GM10847 (cell line): ENCODE data around the gene FAM117B.

Experiments used
- POLR2A ChIP-seq: IDR thresholded peaks from 2 replicates; pipeline ENCODE4 v1.6.1; 2011; ENCODE audit not compliant: insufficient read length; ENCODE audit errors: extremely low read depth

Gene FAM117B

DNA sequence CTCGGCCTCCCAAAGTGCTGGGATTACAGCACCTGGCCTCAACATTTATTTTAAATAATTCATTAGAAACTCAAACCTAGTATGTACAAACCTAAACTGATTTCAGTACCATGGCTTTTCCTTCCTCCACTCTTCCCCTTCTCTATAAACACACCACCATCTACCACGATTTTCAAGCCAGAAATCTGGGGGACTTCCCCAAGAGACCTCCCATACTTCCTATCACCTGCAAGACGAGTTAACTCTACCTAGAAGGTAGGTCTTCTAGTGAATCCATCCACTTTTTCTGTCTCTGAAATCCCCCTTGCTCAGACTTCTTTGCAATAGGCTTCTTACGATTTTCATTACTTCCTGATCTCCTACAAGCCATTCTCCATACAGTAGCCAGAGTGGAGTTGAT, 7.7 kb upstream of the FAM117B start:
- TF ChIP-seq POLR2A: no peak

DNA sequence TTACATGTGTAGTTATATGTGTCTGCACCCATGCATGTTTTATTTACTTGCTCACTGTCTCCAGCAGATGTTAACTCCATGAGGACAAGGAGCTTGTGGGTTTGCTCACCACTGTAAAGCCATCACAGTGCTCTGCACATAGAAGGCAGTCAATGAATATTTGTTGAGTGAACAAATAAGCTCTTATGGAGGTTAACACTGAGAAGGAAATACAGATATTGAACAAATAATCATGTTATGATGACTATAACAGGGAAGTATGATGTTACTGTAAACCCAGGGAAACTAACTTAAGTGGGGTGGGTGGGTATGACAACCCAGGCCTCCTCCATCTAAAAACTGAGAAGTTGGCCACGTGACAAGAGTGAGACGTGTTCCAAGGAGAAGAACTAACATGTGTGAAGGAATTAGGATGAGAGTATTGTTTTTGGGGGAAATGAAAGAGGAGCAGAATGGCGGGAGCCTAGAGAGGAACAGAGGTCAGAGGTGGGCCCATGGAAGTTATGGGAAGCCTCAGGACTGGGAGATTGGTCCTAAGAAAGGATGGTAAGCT, 6.0 kb upstream of the FAM117B start:
- no peak for TF ChIP-seq POLR2A

DNA sequence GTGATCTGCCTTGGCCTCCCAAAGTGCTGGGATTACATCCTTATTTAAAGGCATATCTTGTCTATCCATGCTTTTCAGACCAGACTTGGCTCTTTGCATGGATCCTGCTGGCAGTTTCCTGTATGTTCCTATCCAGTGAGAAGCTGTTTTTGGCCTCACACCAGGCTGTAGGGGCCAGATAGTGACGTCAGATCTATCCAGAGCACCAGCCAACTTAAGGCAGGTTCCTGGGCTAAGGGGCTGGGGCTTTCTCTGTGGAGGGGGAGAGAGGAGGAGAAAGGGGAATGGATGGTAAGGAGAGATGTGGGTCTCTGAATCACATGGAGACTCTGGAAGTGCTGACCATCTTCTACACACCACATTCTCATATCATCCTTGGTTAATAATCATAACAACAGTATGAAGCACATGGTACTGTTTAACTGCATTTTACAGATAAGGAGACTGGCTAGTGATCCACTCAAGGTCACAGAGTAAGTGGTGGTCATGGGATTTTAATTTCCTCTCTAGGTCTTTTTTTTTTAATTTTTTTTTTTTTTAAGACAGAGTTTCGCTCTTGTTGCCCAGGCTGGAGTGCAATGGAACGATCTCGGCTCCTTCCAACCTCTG, 2.0 kb upstream of the FAM117B start:
- TF ChIP-seq POLR2A: no peak

DNA sequence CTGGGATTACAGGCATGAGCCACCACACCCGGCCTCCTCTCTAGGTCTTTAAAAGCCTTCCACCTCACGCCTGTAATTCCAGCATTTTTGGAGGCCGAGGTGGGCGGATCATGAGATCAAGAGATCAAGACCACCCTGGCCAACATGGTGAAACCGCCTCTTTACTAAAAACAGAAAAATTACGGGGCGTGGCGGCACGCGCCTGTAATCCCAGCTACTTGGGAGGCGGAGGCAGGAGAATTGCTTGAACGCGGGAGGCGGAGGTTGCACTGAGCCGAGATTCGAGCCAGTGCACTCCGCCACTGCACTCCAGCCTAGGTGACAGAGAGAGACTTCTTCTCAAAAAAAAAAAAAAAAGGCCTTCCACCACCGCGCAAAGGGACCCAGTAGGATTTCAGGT, 1.3 kb upstream of the FAM117B start:
- TF ChIP-seq POLR2A: no peak

DNA sequence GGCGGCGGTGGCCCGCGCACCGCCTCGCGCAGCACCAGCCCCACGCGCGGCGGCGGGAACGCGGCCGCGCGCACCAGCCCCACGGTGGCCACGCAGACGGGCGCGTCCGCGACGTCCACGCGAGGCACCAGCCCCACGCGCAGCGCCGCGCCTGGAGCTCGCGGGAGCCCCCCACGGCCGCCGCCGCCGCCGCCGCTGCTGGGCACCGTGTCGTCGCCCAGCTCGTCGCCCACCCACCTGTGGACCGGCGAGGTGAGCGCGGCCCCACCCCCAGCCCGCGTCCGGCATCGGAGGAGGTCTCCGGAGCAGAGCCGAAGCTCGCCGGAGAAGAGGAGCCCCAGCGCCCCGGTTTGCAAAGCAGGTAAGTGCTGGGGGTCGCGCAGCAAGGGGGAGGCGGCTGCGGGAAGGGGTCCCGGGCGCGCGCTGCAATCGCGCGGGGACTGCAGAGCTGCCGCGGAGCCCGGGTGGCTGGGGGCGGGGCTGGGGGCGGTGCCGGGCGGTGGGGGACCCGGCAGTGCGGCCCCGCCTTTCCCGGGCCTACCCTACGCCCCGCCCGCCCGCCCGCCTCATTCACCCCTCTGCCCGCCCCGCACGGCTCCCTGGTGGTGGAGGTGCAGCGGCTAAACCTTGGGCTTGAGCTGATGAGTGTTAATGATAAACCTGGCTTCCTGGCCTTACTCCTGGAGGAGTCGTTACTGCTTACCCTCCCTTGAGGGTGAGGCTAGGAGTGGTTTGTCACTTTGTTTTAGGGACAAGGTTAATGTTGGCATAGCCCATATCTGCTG, 851 bp downstream of the FAM117B start:
- TF ChIP-seq POLR2A: peak; percentile 17

DNA sequence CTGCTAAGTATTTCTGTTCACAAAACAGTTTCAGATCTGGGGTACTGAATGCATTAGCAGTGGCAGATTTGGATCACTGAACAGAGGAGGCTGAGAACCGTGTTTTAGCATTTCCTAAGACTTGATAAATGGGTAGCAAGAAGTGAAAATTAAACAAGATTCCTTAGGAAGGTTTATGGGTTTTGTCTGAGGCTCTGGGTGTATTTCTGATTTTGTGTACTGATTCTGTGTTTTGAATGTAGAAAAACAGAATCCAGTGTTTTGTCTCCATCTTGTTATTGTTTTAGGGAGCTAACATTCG, 1.4 kb downstream of the FAM117B start:
- TF ChIP-seq POLR2A: no peak

DNA sequence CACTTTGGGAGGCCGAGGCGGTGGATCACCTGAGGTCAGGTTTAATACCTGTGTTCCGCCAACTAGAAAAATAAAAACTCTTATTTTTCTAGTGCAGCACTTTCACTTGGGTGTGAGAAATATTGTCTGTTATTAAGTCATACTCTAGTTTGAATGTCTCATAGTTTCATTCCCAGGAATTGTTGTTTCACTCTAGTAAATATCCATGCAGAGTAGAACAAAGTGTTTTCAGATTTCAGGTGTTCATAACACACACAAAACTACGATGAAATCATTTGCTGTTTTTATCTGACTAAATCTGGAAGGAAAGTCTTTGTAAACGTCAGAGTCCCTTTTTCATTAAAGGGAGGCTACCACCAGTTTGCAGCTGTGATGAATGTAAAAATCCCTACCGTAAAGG, 4.0 kb downstream of the FAM117B start:
- no peak for TF ChIP-seq POLR2A

DNA sequence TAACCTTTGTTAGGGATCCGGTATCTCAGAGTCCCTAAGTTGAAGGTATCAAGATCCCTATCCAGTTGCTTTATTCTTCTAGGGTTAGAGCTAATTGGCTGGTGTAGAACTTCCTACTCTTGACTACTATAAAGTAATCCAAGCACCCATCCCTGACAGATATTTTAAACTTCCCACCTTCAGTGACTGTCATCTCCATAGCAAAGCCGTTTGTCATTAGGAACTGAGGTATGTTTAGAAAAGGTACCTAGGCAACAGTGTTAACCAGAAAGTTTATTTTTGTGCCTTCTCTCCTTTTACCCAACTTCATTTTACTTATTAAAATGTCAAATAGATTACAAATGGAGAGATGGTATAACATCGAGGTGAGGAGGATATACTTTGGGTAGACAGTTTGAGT, 4.5 kb downstream of the FAM117B start:
- no peak for TF ChIP-seq POLR2A

DNA sequence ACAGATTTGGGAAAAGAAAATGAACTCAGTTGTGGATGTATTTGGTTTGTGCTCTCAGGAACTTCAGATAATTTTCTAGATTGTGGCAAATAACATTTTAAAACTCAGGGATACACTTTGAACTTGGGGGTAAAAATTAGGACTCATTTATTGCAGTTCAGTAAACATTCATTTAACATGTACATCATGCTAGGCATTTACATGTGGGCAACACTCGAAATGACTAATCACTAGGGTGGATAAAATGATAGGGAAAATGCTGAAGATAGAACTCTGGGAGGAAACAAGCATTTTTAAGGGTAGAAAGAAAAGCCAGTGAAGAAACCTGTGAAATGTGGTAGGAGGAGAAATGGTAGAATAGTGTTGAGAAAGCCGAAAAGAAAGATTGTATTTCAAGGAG, 7.8 kb downstream of the FAM117B start:
- no peak for TF ChIP-seq POLR2A

DNA sequence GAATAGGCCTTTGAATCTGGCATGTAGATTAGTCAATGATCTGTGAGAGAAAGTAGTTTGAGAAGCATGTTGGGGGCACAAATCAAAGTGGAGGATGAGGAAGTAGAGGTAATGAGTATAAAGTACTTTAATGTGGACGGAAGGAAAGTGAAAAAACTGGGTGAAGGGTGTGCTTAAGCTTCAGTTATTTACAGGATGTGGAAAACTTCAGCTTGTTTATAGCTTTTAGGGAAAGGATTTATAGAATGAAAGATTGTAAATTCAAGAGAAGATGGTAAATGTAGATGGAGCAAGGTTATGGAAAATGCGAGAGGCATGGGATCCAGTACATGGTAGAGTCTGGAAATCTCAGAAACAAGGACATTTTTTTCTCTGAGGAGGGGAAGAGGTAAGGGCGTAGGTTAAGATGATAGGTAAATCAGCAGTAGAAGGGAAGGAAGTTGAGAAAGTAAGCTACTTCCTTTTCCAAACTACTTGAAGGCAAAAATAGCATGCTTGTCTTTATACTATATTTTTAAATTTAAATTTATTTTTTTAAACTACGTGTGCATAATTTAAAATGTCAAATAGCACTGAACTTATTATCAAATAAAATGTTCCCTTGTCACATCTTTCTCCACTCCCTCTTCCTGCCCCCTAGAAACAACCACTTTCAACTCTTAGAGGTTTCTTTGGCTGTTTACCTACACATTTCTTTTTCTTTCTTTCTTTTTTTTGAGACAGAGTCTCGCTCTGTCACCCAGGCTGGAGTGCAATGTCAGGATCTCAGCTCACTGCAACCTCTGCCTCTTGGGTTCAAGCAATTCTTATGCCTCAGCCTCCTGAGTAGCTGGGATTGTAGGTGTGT, 8.5 kb downstream of the FAM117B start:
- no peak for TF ChIP-seq POLR2A

DNA sequence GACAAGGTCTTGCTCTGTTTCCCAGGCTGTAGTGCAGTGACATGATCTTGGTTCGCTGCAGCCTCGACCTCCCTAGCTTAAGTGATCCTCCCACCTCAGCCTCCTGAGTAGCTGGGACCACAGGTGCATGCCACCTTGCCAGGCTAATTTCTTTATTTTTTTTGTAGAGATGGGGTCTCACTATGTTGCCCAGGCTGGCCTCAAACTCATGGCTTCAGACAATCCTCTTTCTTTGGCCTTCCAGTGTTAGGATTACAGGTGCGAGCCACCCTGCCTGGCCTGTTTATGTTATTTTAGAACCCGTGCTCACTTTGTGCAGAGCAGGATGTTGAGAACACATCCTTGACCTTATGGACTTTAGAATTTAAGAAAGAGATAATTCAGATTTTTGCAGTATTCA, 17.4 kb downstream of the FAM117B start:
- TF ChIP-seq POLR2A: no peak

DNA sequence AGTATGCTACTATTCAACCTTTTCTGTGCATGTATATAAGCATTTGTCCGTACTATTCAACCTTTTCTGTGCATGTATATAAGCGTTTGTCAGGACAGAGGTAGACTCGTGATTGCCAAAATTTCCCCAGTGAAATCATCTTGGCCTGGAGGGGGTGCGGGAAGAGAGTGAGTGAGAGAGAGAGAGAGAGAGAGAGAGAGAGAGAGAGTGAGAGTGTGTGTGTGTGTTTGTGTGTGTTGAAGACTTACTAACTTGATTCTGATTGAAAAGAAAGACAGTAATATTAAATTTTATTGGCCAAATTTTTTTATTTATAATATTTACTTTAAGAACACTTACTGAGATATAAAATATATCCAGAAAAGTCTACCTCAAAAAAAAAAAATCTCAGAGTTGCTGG, 19.1 kb downstream of the FAM117B start:
- no peak for TF ChIP-seq POLR2A

DNA sequence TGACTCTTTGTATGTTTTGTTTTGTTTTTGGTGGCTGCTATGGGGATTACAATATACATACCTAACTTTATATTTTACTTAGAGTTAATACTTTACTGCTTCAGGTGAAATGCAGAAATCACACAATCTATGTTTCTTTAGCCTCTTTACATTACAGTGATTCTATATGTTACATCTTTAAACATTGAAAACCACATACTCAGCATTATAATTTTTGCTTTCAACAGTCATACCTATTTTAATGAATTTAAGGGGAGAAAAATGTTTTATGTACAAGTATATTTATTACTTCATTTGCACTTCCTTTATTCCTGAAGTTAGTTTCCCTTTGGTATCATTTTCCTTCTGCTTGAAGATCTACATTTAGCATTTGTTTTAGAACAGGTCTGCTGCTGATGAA, 23.1 kb downstream of the FAM117B start:
- no peak for TF ChIP-seq POLR2A

DNA sequence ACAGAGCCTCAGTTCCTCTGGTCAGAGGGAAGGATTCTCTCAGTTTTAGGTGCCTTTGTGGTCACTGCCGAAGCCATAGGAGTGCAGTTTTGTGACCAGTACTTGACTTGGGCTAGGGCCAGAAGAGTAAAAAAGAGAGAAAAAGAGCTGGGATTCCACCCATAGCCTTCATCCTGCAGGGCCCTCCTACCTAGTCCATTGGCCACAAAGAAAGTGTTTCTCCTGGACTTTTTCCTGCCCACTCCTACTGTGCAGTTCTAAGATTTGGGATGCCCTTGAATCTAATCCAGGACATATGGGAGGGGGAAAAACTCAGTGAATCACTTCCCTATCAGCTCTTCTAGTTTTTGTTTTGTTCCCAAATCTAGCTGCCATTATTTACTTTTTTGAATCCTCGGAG, 26.0 kb downstream of the FAM117B start:
- no peak for TF ChIP-seq POLR2A

DNA sequence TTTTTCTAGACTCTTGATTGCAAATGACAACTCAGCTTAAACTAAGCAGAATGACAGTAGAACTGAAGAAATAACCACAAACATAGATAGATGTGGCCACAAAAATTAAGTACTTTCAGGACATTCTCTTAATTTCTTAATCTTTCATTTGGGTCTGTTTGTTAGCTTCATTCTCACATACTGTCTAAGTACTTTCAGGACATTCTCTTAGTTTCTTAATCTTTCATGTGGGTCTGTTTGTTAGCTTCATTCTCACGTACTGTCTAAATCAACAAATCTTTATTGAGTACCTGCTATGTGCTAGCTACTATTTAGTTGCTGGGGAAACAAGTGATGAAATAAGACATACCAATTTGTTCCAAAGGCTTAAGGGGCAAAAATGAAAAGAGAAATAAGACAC, 35.1 kb downstream of the FAM117B start:
- no peak for TF ChIP-seq POLR2A
